Measurements from ENCODE around the gene EIF6.
"Not testable (repeated sequence)": the region's sequence is repeated elsewhere in the genome, so short reads cannot be mapped to it uniquely, and the experiment has no call there.

Gene EIF6

DNA sequence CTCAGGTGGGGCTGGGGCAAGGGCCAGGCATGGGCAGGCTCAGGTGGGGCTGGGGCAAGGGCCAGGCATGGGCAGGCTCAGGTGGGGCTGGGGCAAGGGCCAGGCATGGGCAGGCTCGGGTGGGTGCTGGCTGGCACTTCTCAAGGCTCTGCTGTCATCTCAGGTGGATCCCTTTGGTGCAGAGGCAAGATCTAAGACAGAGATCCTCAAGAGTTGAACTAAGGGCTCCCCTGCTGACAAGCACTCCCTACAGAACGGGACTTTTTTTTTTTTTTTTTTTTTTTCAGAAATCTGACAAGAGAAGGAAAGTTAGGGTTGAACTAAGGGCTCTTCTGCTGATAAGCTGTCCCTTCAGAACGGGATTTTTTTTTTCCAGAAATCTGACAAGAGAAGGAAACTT is 31.6 kb downstream of the EIF6 start:
- no peaks in the 10 kb centered on the region for H3K9me3 ChIP-seq (ENCODE audit: insufficient read depth, low read depth, low read length)
- H3K4me1 ChIP-seq (ENCODE audit: insufficient read depth, low read length): no peaks in the 10 kb centered on the region
- no peaks in the 10 kb centered on the region for H3K27me3 ChIP-seq (ENCODE audit: insufficient read depth, low read length)
- peaks cover 10% of the 10 kb centered on the region for H3K36me3 ChIP-seq (ENCODE audit: insufficient read depth, low read depth, low read length)
- no peak overlapping the region for H3K4me3 ChIP-seq (ENCODE audit: low read length)
- H3K9ac ChIP-seq (ENCODE audit: low read depth, low read length): no peak overlapping the region
- no peak overlapping the region for H3K27ac ChIP-seq (ENCODE audit: low read length)

DNA sequence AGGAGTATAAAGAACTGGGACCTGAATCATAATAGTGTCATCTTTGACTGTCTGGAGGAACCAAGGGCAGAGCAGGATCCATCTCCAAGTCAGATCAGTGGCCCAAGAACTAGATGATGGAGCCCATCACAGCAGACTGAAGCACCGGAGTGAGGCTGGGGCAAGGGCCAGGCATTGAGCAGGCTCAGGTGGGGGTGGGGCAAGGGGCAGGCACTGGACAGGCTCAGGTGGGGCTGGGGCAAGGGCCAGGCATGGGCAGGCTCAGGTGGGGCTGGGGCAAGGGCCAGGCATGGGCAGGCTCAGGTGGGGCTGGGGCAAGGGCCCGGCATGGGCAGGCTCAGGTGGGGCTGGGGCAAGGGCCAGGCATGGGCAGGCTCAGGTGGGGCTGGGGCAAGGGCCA is 32.0 kb downstream of the EIF6 start:
- not testable (repeated sequence) for H3K9ac ChIP-seq (ENCODE audit: low read depth, low read length); H3K27me3 ChIP-seq (ENCODE audit: insufficient read depth, low read length); H3K4me1 ChIP-seq (ENCODE audit: insufficient read depth, low read length); H3K27ac ChIP-seq (ENCODE audit: low read length); H3K9me3 ChIP-seq (ENCODE audit: insufficient read depth, low read depth, low read length); H3K4me3 ChIP-seq (ENCODE audit: low read length)
- H3K36me3 ChIP-seq (ENCODE audit: insufficient read depth, low read depth, low read length): peaks cover 10% of the 10 kb centered on the region

DNA sequence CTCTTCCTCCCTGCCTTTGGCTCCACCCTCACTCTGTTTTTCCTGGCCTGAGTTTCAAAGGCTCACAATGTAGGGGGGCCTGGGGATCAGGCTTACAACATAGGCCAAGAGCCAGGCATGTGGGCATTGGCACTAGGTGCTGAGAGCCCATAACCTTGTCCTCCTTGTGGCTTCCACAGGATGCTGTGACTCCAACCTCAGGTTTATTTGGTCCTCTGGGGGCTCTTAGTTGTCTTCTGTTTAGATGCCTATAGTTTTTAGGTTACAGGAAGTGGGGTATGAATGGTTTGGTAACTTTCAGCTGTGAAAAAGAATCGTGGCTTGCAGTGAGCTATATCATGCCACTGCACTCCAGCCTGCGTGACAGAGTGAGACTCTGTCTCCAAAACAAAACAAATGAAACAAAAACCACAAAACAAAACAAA is 32.5 kb downstream of the EIF6 start:
- H3K36me3 ChIP-seq (ENCODE audit: insufficient read depth, low read depth, low read length): peaks cover 10% of the 10 kb centered on the region
- H3K9ac ChIP-seq (ENCODE audit: low read depth, low read length): no peak overlapping the region
- H3K27ac ChIP-seq (ENCODE audit: low read length): no peak overlapping the region

DNA sequence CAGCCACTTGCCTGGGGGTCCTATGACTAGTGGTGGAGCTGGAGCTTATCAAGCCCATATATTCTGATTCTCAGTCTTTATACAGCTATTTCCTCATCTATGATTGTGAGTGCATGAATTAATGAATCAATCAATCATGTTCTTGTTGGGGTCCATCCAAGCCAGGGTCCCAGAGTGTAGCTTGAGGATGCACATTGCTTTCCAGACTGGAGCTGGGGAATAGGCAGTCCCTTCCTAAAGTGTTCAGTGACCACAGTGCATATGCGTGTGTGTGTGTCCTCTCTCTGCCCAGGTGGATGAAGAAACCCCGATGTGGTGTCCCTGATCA is 33.0 kb downstream of the EIF6 start:
- H3K9ac ChIP-seq (ENCODE audit: low read depth, low read length): no peak overlapping the region
- H3K27me3 ChIP-seq (ENCODE audit: insufficient read depth, low read length): no peaks in the 10 kb centered on the region
- no peaks in the 10 kb centered on the region for H3K9me3 ChIP-seq (ENCODE audit: insufficient read depth, low read depth, low read length)
- H3K27ac ChIP-seq (ENCODE audit: low read length): no peak overlapping the region
- no peaks in the 10 kb centered on the region for H3K4me1 ChIP-seq (ENCODE audit: insufficient read depth, low read length)
- no peak overlapping the region for H3K4me3 ChIP-seq (ENCODE audit: low read length)
- peaks cover 15% of the 10 kb centered on the region for H3K36me3 ChIP-seq (ENCODE audit: insufficient read depth, low read depth, low read length)

More for the DNA sequence above, 32.5 kb downstream of the EIF6 start:
- Histone ChIP-seq H3K9me3 (ENCODE audit: insufficient read depth, low read depth, low read length) (no peaks in the 10 kb centered on the region), H3K4me3 (ENCODE audit: low read length) (no peak overlapping the region), H3K27me3 (ENCODE audit: insufficient read depth, low read length) (no peaks in the 10 kb centered on the region), H3K4me1 (ENCODE audit: insufficient read depth, low read length) (no peaks in the 10 kb centered on the region)

DNA sequence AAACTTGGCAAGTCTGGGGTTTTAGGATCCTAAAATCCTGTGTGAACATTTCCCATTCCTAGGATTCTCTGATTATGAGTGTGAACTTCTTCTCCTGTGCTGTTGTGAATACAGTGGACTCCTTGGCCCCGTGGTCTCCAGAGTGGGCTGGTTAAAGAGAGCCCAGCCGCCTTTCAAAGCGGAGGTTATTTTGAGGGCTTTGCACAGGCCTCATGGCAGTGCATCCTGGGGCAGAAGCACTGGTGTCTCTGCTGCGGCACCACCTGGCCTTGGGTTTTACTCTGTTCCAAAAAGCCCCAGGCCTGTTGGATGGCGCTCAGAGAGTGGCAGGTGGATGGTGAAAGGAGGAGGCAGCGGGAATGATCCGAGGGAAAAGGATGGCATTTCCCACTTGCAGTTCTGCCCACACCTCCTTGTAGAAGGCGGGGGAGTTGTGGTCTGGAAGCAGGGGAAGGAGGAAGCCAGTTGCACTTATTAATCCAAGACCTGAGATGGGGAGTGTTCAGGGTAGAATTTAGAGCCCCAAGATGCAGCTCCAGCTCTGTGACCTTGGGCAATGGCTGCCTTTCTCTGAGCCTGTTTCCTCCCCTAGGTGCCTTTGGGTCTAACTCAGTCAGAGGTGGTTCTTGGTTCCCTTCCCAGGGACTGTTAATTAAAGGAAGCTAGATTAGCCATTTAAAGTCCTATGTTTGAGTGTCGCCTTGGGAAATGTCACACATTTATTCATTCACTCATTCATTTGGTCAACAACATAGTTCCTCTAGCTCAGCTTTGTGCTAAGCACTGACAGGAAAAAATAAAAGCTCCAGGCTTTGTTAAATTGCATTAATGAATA is 35.7 kb downstream of the EIF6 start:
- Histone ChIP-seq H3K4me1 (ENCODE audit: insufficient read depth, low read length) (no peaks in the 10 kb centered on the region), H3K27me3 (ENCODE audit: insufficient read depth, low read length) (no peaks in the 10 kb centered on the region), H3K4me3 (ENCODE audit: low read length) (no peak overlapping the region), H3K9ac (ENCODE audit: low read depth, low read length) (no peak overlapping the region), H3K36me3 (ENCODE audit: insufficient read depth, low read depth, low read length) (peaks cover 5% of the 10 kb centered on the region; the same call in 1 of the 2 replicates), H3K9me3 (ENCODE audit: insufficient read depth, low read depth, low read length) (no peaks in the 10 kb centered on the region), H3K27ac (ENCODE audit: low read length) (no peak overlapping the region)

DNA sequence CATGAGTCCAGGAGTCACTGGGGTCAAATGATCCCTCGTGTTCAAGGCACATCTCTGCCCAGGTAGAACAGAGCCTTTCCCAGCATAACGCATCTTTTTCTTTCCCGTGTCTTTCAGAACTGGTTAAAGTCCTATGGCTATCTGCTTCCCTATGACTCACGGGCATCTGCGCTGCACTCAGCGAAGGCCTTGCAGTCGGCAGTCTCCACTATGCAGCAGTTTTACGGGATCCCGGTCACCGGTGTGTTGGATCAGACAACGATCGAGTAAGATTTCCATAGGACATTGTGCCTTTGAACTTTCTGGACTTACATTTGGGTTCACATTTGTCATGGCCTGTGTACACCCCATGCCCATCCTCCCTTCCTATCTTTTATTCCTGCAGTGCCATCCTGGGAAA is 37.8 kb downstream of the EIF6 start:
- Histone ChIP-seq H3K9me3 (ENCODE audit: insufficient read depth, low read depth, low read length) (no peaks in the 10 kb centered on the region), H3K4me3 (ENCODE audit: low read length) (no peak overlapping the region), H3K36me3 (ENCODE audit: insufficient read depth, low read depth, low read length) (peaks cover 5% of the 10 kb centered on the region; the same call in 1 of the 2 replicates), H3K9ac (ENCODE audit: low read depth, low read length) (no peak overlapping the region), H3K27me3 (ENCODE audit: insufficient read depth, low read length) (no peaks in the 10 kb centered on the region), H3K4me1 (ENCODE audit: insufficient read depth, low read length) (no peaks in the 10 kb centered on the region), H3K27ac (ENCODE audit: low read length) (no peak overlapping the region)

DNA sequence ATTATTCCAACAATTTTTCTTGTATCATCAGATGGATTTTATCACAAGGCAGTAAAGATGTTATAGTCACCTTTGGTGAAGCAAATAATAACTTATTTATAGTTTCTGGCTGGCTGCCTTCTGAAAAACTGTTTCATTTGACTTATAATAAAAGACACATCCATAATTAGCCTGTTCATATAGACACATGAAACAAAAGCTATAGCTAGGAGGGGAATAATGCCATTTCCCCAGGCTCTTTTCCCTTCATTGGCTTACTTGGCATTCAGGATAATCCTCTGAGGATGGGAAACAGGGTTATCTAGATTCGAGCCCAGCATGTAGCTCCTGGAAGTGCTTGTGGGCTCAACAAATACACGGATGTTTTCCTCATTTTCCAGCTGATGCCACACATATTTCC is 40.6 kb downstream of the EIF6 start:
- no peaks in the 10 kb centered on the region for H3K4me1 ChIP-seq (ENCODE audit: insufficient read depth, low read length)
- H3K9ac ChIP-seq (ENCODE audit: low read depth, low read length): no peak overlapping the region
- no peak overlapping the region for H3K4me3 ChIP-seq (ENCODE audit: low read length)
- no peak overlapping the region for H3K27ac ChIP-seq (ENCODE audit: low read length)
- no peaks in the 10 kb centered on the region for H3K27me3 ChIP-seq (ENCODE audit: insufficient read depth, low read length)
- peaks cover 5% of the 10 kb centered on the region; the same call in 1 of the 2 replicates for H3K36me3 ChIP-seq (ENCODE audit: insufficient read depth, low read depth, low read length)
- H3K9me3 ChIP-seq (ENCODE audit: insufficient read depth, low read depth, low read length): no peaks in the 10 kb centered on the region

DNA sequence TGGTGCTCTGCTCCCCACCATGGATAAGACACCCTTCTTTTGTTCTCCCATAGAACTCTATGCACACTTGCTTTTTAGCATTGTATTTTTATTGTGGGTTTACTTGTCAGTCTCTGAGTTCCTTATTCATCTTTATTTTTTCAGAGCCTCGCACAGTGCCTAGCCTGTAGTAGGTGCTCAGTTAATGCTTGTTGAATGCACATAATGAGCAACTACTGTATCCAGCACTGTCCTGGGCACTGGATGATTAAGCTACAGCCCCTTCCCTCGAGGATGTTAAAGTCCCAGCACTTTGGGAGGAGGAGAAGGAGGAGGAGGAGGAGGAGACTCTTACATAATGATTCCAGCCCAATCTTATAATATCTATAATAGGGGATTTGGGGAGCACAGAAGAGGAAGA is 41.3 kb downstream of the EIF6 start:
- Histone ChIP-seq H3K27me3 (ENCODE audit: insufficient read depth, low read length) (no peaks in the 10 kb centered on the region), H3K4me1 (ENCODE audit: insufficient read depth, low read length) (no peaks in the 10 kb centered on the region), H3K4me3 (ENCODE audit: low read length) (no peak overlapping the region), H3K36me3 (ENCODE audit: insufficient read depth, low read depth, low read length) (peaks cover 5% of the 10 kb centered on the region; the same call in 1 of the 2 replicates), H3K9me3 (ENCODE audit: insufficient read depth, low read depth, low read length) (no peaks in the 10 kb centered on the region), H3K27ac (ENCODE audit: low read length) (no peak overlapping the region), H3K9ac (ENCODE audit: low read depth, low read length) (no peak overlapping the region)

DNA sequence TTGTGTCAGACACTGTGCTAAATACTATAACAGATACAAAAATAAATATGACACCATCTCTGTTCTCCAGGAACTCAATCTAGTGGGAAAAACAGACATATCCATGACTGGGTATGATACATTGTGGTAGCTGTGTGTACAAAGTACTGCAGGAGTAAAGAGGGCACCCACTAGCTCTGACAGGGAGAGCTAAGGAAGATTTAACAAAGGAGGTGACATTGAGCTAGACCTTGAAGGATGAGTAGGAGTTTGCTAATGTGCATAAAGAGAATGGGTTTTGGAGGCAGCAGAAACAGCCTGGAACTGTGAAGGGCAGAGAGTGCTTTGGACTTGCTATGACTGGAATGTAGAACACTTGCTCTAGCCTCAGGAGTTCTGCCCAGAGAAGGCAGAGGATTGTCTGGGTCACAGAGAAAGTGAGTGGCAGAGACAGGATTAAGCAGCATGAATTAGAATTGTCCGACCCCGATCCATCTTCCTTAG is 43.7 kb downstream of the EIF6 start:
- Histone ChIP-seq H3K9ac (ENCODE audit: low read depth, low read length) (no peak overlapping the region), H3K4me3 (ENCODE audit: low read length) (no peak overlapping the region), H3K27ac (ENCODE audit: low read length) (no peak overlapping the region), H3K4me1 (ENCODE audit: insufficient read depth, low read length) (no peaks in the 10 kb centered on the region), H3K27me3 (ENCODE audit: insufficient read depth, low read length) (no peaks in the 10 kb centered on the region), H3K36me3 (ENCODE audit: insufficient read depth, low read depth, low read length) (no peaks in the 10 kb centered on the region), H3K9me3 (ENCODE audit: insufficient read depth, low read depth, low read length) (no peaks in the 10 kb centered on the region)

DNA sequence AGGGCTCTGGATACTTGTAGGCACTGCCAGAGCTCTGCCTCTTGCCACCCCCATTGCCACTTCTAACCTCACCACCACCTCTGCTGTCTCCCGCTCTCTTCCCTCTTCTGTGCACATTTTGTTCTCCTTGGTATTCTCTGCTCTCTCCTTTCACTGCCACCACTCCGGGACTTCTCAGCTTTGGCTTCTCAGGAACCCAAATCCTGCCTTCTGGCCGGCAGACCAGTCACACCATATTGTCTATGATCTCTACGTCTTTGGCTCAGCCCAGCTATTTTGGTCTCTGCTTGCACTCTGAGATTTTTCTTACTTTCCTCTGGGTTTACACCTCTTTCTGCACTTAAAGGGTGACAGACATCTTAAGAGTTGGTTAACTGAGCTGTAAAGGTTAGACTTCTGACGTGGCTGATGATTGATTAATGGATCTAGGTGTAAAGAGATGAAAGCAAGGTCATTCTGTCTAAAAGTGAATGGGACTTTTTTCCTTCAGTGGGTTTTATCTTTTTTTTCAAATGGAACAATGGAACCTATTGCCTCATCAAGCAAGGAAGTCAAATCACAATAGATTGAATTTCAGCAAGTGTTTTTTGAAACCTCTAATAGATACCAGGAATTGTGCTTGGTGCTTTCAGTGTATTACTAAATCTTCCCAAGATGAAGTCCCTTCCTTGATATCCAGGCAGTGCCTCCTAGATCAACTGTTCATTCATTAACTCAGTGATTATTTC is 44.3 kb downstream of the EIF6 start:
- H3K4me3 ChIP-seq (ENCODE audit: low read length): no peak overlapping the region
- H3K9me3 ChIP-seq (ENCODE audit: insufficient read depth, low read depth, low read length): no peaks in the 10 kb centered on the region
- H3K4me1 ChIP-seq (ENCODE audit: insufficient read depth, low read length): no peaks in the 10 kb centered on the region
- no peak overlapping the region for H3K9ac ChIP-seq (ENCODE audit: low read depth, low read length)
- no peaks in the 10 kb centered on the region for H3K36me3 ChIP-seq (ENCODE audit: insufficient read depth, low read depth, low read length)
- no peaks in the 10 kb centered on the region for H3K27me3 ChIP-seq (ENCODE audit: insufficient read depth, low read length)
- H3K27ac ChIP-seq (ENCODE audit: low read length): no peak overlapping the region

DNA sequence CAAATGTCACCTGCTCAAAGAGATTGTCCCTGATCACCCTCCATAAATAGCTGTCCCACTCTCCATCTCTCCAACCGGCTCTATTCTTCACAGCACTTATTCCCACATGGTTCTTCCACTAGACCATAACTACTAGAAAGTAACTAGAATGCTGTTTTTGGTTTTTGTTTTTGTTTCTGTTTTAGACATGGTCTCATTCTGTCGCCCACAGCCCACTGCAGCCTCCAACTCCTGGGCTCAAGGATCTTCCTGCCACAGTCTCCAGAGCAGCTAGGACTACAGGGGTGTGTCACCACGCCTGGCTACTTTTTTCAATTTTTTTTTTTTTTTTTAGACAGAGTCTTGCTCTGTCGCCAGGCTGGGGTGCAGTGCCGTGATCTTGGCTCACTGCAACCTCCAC is 45.8 kb downstream of the EIF6 start:
- no peak overlapping the region for H3K4me3 ChIP-seq (ENCODE audit: low read length)
- no peak overlapping the region for H3K27ac ChIP-seq (ENCODE audit: low read length)
- no peaks in the 10 kb centered on the region for H3K4me1 ChIP-seq (ENCODE audit: insufficient read depth, low read length)
- no peak overlapping the region for H3K9ac ChIP-seq (ENCODE audit: low read depth, low read length)
- H3K27me3 ChIP-seq (ENCODE audit: insufficient read depth, low read length): no peaks in the 10 kb centered on the region
- no peaks in the 10 kb centered on the region for H3K9me3 ChIP-seq (ENCODE audit: insufficient read depth, low read depth, low read length)
- no peaks in the 10 kb centered on the region for H3K36me3 ChIP-seq (ENCODE audit: insufficient read depth, low read depth, low read length)

DNA sequence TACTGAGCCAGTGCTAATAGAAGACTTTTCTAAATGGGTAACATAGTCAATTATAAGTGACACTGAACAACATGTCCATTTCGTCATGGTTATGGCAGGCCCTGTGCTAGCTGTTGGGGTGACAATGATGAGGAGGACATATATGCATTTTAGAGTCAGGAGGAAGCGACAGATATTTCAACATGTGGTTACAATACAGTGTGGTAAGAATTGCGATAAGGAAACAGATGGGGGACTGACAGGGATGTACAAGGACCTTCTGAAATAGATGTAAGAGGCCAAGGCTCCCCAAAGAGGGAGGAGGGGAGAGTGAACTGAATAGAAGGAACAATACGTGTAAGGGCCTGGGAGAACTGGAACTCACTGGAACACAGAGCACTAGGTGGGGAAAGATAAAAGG is 46.4 kb downstream of the EIF6 start:
- H3K4me3 ChIP-seq (ENCODE audit: low read length): no peak overlapping the region
- H3K4me1 ChIP-seq (ENCODE audit: insufficient read depth, low read length): no peaks in the 10 kb centered on the region
- H3K36me3 ChIP-seq (ENCODE audit: insufficient read depth, low read depth, low read length): no peaks in the 10 kb centered on the region
- no peaks in the 10 kb centered on the region for H3K27me3 ChIP-seq (ENCODE audit: insufficient read depth, low read length)
- no peaks in the 10 kb centered on the region for H3K9me3 ChIP-seq (ENCODE audit: insufficient read depth, low read depth, low read length)
- H3K9ac ChIP-seq (ENCODE audit: low read depth, low read length): no peak overlapping the region
- H3K27ac ChIP-seq (ENCODE audit: low read length): no peak overlapping the region
